ENCODE data around the gene EXD3. TPM values are rescaled to one million over a fixed set of nuclear protein-coding genes. Genes with fewer than 3 reads are reported as not detected.

Gene EXD3
- total and polyA plus RNA-seq, 2 of the 4 experiments (the other 2 are of a cell fraction) = 1.1 to 7.4 TPM

- no peaks in the 10 kb centered on the region for H3K9me1 ChIP-seq (ENCODE audit: insufficient read depth, low read length)
- DNase-seq (no peak), ATAC-seq (ENCODE audit: low read depth) (no peak)
- H2BK5ac ChIP-seq (ENCODE audit: low read depth, low read length, poor library complexity, severe bottlenecking) = no peak overlapping the region
- no peak overlapping the region for H4K91ac ChIP-seq (ENCODE audit: insufficient read depth, low read depth, low read length)
- no peak overlapping the region for H3K18ac ChIP-seq (ENCODE audit: low read depth, low read length)
- dilution Hi-C loops (cut with HindIII; ENCODE audit: low sequenced_read_pairs, unreplicated experiment) = no loop called here
- POLR2A ChIA-PET (ENCODE audit: unreplicated experiment) = no interaction called here
- 79% methylated on average over 6 of the region's 18 CpGs; no CpG with 5 or more reads in 1 of the 2 experiments for WGBS, 2 experiments (ENCODE audit: extremely low coverage in 2 of 2, insufficient read length in 1 of 2)
- H2AK9ac ChIP-seq (replicated peaks; ENCODE audit: low read depth, low read length, poor library complexity) = no peak overlapping the region
- TF ChIP-seq MAZ (IDR thresholded peaks at IDR 0.05; ENCODE audit: borderline replicate concordance, low read depth, low read length) (no peak), MAFK (IDR thresholded peaks at IDR 0.05; ENCODE audit: low read depth, low read length) (no peak), ELK1 (IDR thresholded peaks at IDR 0.05; ENCODE audit: borderline replicate concordance, low read depth, low read length) (no peak), CTCF (conservative IDR thresholded peaks at IDR 0.05; ENCODE audit: low read depth, low read length) (no peak)
- H3K36me3 ChIP-seq (ENCODE audit: control insufficient read depth, insufficient read depth, low read length) = no peaks in the 10 kb centered on the region
- H3K79me1 ChIP-seq (ENCODE audit: low read depth in 1 of 2, low read length in 2 of 2) = no peaks in the 10 kb centered on the region
- H3K27me3 ChIP-seq (ENCODE audit: control insufficient read depth, insufficient read depth, low read length) = peaks cover 5% of the 10 kb centered on the region; the same call in 1 of the 2 replicates
- CTCF ChIA-PET = no interaction called here
- in situ Hi-C loops (cut with MboI; ENCODE audit: low sequenced_read_pairs) = no loop called here
- no peak overlapping the region for H2AK5ac ChIP-seq (ENCODE audit: low read depth, low read length)
- no peaks in the 10 kb centered on the region for H4K20me1 ChIP-seq (ENCODE audit: insufficient read depth, low read length)
- H2BK20ac ChIP-seq (ENCODE audit: low read depth, low read length) = no peak overlapping the region
- BruUV-seq (replicated peaks) = no TSS peak
- no peak overlapping the region for H3K4me3 ChIP-seq (ENCODE audit: insufficient read depth, low read depth, low read length)
- no peak overlapping the region for H2BK15ac ChIP-seq (ENCODE audit: low read depth, low read length)
- H3K14ac ChIP-seq (replicated peaks; ENCODE audit: low read depth, low read length) = no peak overlapping the region
- H2AFZ ChIP-seq (replicated peaks; ENCODE audit: low read length, poor library complexity) = no peak overlapping the region
- no peak overlapping the region for H2BK120ac ChIP-seq (ENCODE audit: low read depth, low read length)
- H3K4me1 ChIP-seq (ENCODE audit: control insufficient read depth, insufficient read depth, low read length) = peaks cover 4% of the 10 kb centered on the region
- no peak overlapping the region for H3K23ac ChIP-seq (ENCODE audit: low read depth, low read length)
- no peak overlapping the region for H3K9ac ChIP-seq (ENCODE audit: low read depth, low read length)
- intact Hi-C loops (cut with micrococcal nuclease) = no loop called here
- H3K56ac ChIP-seq (ENCODE audit: extremely low read depth, insufficient read depth, low read length) = no peak overlapping the region
- no peak overlapping the region for H3K4me2 ChIP-seq (ENCODE audit: low read depth, low read length)
- H3K9me3 ChIP-seq (ENCODE audit: control insufficient read depth, insufficient read depth, low read length) = no peaks in the 10 kb centered on the region
- H3K27ac ChIP-seq (ENCODE audit: insufficient read depth, low read length) = no peak overlapping the region
- H4K5ac ChIP-seq (ENCODE audit: low read depth, low read length) = no peak overlapping the region
- H3K4ac ChIP-seq (ENCODE audit: low read depth, low read length) = no peak overlapping the region
- no peak overlapping the region for H4K8ac ChIP-seq (ENCODE audit: low read depth in 2 of 2, low read length in 2 of 2)
Measured at GRCh38 chr9:137463931-137464290, 40.9 kb upstream of the EXD3 start.

Measured in IMR-90 (cell line).